OCI-LY3 (cell line): ENCODE results near the gene RERE.
"Not testable (repeated sequence)": the region's sequence is repeated elsewhere in the genome, so short reads cannot be mapped to it uniquely, and the experiment has no call there.

Experiments
- H2AFZ ChIP-seq: fragments of 200-600, 300-600 bp; shearing (Covaris generic); 2 replicates; pipeline ENCODE4 v1.6.0; 2014; ENCODE audit warnings: antibody characterized with exemption, low read depth, low read length
- H3K27ac ChIP-seq: fragments of 200-600, 300-600 bp; sonication (generic); 2 replicates; pipeline ENCODE4 v1.5.1; 2014; ENCODE audit warnings: mild to moderate bottlenecking, low read length, moderate library complexity, mixed read lengths
- H3K27me3 ChIP-seq: fragments of 200-600, 300-600 bp; sonication (generic); 2 replicates; pipeline ENCODE4 v1.6.1; 2014; ENCODE audit warnings: low read depth, low read length, mixed read lengths
- H3K36me3 ChIP-seq: fragments of 200-600, 300-600 bp; sonication (generic); replicated peaks from 2 replicates; pipeline ENCODE3; 2014; ENCODE audit warnings: low read depth, low read length, mixed read lengths
- H3K4me1 ChIP-seq: fragments of 300-600, 200-600 bp; sonication (generic); 2 replicates; pipeline ENCODE4 v1.6.1; 2014; ENCODE audit warnings: low read length, mixed read lengths
- H3K4me2 ChIP-seq: fragments of 200-600, 300-600 bp; sonication (generic); 2 replicates; pipeline ENCODE4 v1.6.1; 2014; ENCODE audit warnings: low read length, mixed read lengths
- H3K4me3 ChIP-seq: fragments of 300-600, 200-600 bp; sonication (generic); 2 replicates; pipeline ENCODE4 v1.5.1; 2014; ENCODE audit warnings: antibody characterized with exemption, mild to moderate bottlenecking, low read length, moderate library complexity
- H3K79me2 ChIP-seq: fragments of 300-600, 200-600 bp; shearing (Covaris generic); 2 replicates; pipeline ENCODE4 v1.6.1; 2014; ENCODE audit warnings: mild to moderate bottlenecking, low read length, mixed read lengths
- H3K9ac ChIP-seq: fragments of 300-600, 200-600 bp; shearing (Covaris generic); 2 replicates; pipeline ENCODE4 v1.6.0; 2014; ENCODE audit warnings: mild to moderate bottlenecking, low read length, moderate library complexity
- H3K9me3 ChIP-seq: fragments of 200-600, 300-600 bp; shearing (Covaris generic); 2 replicates; pipeline ENCODE4 v1.6.1; 2014; ENCODE audit warnings: low read length, mixed read lengths; ENCODE audit not compliant: insufficient read depth
- H4K20me1 ChIP-seq: fragments of 200-600, 300-600 bp; sonication (generic); 2 replicates; pipeline ENCODE4 v1.6.1; 2016; ENCODE audit warnings: low read length, mixed read lengths; ENCODE audit not compliant: insufficient read depth
- EZH2phosphoT487 ChIP-seq: fragments of 200-600 bp; shearing (Covaris generic); IDR thresholded peaks from 2 replicates; pipeline ENCODE4 v1.6.1; 2018; ENCODE audit warnings: antibody characterized with exemption, mixed run types, low read depth
- TF ChIP-seq, protein P1 (sequence below): fragments of 200-600, 300-600 bp; sonication (generic); IDR thresholded peaks from 2 replicates; pipeline ENCODE4 v1.5.1; 2014; ENCODE audit warnings: antibody characterized with exemption, low read length, low read depth

The RERE gene

GRCh38 chr1:8790987-8791386 lies 26.5 kb downstream of the RERE start:
- Histone ChIP-seq H3K36me3 (no peaks in the 10 kb centered on the region), H3K9me3 (no peaks in the 10 kb centered on the region), H3K4me1 (no peaks in the 10 kb centered on the region), H3K9ac (no peak overlapping the region), H3K4me2 (no peak overlapping the region), H4K20me1 (no peaks in the 10 kb centered on the region), H3K79me2 (no peaks in the 10 kb centered on the region), H3K27ac (no peak overlapping the region), H3K4me3 (no peak overlapping the region), H3K27me3 (no peaks in the 10 kb centered on the region), H2AFZ (no peak overlapping the region)
- no peak for TF ChIP-seq EZH2phosphoT487
- TF ChIP-seq, protein P1, sequence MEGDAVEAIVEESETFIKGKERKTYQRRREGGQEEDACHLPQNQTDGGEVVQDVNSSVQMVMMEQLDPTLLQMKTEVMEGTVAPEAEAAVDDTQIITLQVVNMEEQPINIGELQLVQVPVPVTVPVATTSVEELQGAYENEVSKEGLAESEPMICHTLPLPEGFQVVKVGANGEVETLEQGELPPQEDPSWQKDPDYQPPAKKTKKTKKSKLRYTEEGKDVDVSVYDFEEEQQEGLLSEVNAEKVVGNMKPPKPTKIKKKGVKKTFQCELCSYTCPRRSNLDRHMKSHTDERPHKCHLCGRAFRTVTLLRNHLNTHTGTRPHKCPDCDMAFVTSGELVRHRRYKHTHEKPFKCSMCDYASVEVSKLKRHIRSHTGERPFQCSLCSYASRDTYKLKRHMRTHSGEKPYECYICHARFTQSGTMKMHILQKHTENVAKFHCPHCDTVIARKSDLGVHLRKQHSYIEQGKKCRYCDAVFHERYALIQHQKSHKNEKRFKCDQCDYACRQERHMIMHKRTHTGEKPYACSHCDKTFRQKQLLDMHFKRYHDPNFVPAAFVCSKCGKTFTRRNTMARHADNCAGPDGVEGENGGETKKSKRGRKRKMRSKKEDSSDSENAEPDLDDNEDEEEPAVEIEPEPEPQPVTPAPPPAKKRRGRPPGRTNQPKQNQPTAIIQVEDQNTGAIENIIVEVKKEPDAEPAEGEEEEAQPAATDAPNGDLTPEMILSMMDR = no peak

DNA sequence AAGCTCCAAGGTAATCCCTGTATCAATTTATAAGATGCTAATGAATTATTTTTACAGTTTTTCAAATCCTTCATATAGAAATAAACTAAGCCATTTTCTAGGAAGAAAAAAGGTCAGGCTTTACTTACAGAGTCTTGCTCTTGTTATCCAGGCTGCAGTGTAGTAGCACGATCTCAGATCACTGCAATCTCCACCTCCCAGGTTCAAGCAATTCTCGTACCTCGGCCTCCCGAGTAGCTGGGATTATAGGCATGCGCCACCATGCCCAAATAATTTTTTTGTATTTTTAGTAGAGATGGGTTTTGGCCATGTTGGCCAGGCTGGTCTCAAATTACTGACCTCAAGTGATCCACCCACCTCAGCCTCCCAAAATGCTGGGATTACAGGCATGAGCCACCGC lies 27.0 kb downstream of the RERE start:
- H3K36me3 ChIP-seq = no peaks in the 10 kb centered on the region
- H3K4me3 ChIP-seq = no peak overlapping the region
- no peak for TF ChIP-seq EZH2phosphoT487
- TF ChIP-seq, protein P1 = no peak
- H3K27ac ChIP-seq = no peak overlapping the region
- no peaks in the 10 kb centered on the region for H3K27me3 ChIP-seq
- no peaks in the 10 kb centered on the region for H3K79me2 ChIP-seq
- no peaks in the 10 kb centered on the region for H3K4me1 ChIP-seq
- no peak overlapping the region for H3K9ac ChIP-seq
- H2AFZ ChIP-seq = no peak overlapping the region
- no peaks in the 10 kb centered on the region for H4K20me1 ChIP-seq
- no peak overlapping the region for H3K4me2 ChIP-seq
- H3K9me3 ChIP-seq = no peaks in the 10 kb centered on the region

DNA sequence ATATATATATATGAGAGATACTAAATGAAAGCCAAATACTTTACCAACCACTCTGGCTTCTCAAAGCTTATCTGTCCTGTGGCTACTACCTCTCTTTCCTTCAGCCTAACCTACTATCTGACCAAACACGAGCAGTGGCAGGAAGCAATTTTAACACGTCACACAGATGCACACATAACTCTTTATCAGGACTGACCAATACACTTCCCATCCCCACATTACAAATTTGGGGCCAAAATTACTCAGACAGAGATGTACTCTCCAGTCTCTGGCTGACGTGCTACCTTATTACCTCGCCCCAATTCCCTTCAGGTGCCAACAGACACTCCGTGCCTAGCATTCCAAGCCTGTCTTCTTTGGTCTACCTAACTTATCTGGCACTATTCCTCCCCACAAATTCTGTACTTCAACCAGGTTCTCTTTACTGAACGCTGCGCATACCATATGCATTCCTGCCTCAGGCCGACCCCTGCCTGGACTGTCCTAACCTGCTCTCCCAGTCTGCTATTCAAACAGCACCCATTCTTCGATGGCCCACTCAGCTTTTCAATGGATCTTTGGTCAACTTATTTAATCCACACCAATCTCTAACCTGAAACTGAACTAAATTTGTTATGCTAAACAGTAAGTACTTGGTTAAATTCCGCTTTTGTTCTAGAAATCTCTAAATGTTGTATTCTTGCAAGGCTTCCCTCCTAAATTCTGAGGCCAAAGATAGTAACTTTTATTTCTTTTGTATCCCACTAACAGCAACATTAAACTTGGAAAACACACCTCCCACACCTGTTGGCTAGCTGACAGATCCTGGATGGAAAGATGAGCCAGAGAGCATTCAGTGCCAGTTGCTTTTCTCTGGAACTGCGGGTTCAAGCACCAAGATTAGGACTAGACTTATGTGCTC lies 27.9 kb downstream of the RERE start:
- H3K79me2 ChIP-seq = no peaks in the 10 kb centered on the region
- no peaks in the 10 kb centered on the region for H3K27me3 ChIP-seq

GRCh38 chr1:8787218-8787617 lies 30.2 kb downstream of the RERE start:
- Histone ChIP-seq H3K4me2 (no peak overlapping the region), H2AFZ (no peak overlapping the region), H3K27ac (no peak overlapping the region)

More for the DNA sequence above, 27.9 kb downstream of the RERE start:
- TF ChIP-seq EZH2phosphoT487 = no peak
- H3K36me3 ChIP-seq = no peaks in the 10 kb centered on the region
- no peak overlapping the region for H3K27ac ChIP-seq
- no peak overlapping the region for H3K9ac ChIP-seq
- H3K9me3 ChIP-seq = no peaks in the 10 kb centered on the region
- H3K4me3 ChIP-seq = no peak overlapping the region
- H3K4me2 ChIP-seq = no peak overlapping the region
- no peak overlapping the region for H2AFZ ChIP-seq
- H4K20me1 ChIP-seq = no peaks in the 10 kb centered on the region
- H3K4me1 ChIP-seq = no peaks in the 10 kb centered on the region

DNA sequence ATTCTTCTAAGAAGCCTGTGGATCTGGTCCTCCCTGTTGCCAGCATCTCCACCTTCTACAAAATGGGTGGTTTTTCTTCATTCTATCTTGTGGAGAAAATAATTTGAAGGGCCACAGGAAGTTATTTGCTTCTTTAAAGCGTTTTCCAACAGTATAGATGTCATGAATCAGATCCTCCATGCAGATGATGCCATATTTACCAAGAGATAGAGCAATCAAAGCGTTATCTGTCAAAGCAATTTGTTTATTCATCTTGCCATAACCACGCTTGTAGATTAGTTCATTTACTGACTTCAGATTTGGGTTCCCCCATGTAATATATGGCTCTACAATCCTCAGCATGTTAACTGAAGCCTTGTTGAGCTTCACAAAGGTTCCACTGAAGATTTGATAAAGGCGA lies 31.2 kb downstream of the RERE start:
- not testable (repeated sequence) for H3K79me2 ChIP-seq, H3K9ac ChIP-seq, H3K27ac ChIP-seq, H3K9me3 ChIP-seq, H4K20me1 ChIP-seq, H3K4me1 ChIP-seq, H3K4me2 ChIP-seq, H3K27me3 ChIP-seq, H3K36me3 ChIP-seq, H2AFZ ChIP-seq, H3K4me3 ChIP-seq

More at GRCh38 chr1:8787218-8787617, 30.2 kb downstream of the RERE start:
- Histone ChIP-seq H3K4me1 (no peaks in the 10 kb centered on the region), H3K79me2 (no peaks in the 10 kb centered on the region), H3K27me3 (no peaks in the 10 kb centered on the region), H3K9ac (no peak overlapping the region), H3K36me3 (no peaks in the 10 kb centered on the region), H3K4me3 (no peak overlapping the region), H4K20me1 (no peaks in the 10 kb centered on the region), H3K9me3 (no peaks in the 10 kb centered on the region)
- TF ChIP-seq EZH2phosphoT487 = no peak
- TF ChIP-seq, protein P1 = no peak
